NCI-H2171 treated with DMSO at 0.1 percent for 48 hours (cell line): Measurements from ENCODE around the gene FRMD3.
A peak's percentile ranks its signal among the peaks of the same experiment; 100 is the strongest.
"Not testable (repeated sequence)": the region's sequence is repeated elsewhere in the genome, so short reads cannot be mapped to it uniquely, and the experiment has no call there.

Experiments
- DNase-seq: peaks from one replicate; lab custom pipeline; 2025; lab: John Stamatoyannopoulos, UW

The FRMD3 gene

GRCh38 chr9:83521411-83521810 lies 16.8 kb downstream of the FRMD3 start:
- DNase-seq = no peak

DNA sequence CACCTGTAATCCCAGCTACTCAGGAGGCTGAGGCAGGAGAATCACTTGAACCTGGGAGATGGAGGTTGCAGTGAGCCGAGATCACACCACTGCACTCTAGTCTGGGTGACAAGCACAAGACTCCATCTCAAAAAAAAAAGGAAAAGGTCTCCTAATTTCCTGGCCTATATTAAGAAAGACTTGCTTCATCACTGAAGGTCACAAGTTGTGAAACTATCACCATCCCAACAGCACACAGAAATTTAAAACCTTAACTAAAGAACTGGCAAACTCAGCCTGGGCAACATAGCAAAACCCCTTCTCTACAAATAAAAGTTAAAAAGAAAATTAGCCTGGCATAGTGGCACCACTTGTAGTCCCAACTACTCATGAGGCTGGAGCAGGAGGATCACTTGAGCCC lies 17.2 kb downstream of the FRMD3 start:
- DNase-seq = no peak

DNA sequence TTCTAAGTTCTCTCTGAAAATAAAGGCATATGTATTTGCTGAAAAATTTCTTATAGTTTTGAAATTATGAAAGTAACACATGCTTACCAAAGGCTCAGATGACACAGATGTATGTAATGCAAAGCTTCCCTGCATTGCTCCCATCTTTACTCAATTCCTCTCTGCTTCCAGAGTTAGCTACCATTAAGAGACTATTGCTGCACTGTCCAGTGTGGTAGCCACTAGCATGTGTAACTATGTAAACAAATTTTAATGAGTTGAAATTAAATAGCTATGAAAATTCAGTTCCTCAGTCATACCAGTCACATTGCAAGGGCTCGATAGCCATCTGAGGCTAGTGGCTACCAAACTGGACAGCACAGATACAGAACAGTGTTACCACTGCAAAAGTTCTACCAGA lies 17.9 kb downstream of the FRMD3 start:
- DNase-seq = no peak

- not testable (repeated sequence) for DNase-seq
These were observed 20.2 kb downstream of the FRMD3 start for GRCh38 chr9:83517980-83518379.

GRCh38 chr9:83514767-83515166 lies 23.4 kb downstream of the FRMD3 start:
- DNase-seq = no peak

GRCh38 chr9:83512621-83513020 lies 25.6 kb downstream of the FRMD3 start:
- no peak for DNase-seq

GRCh38 chr9:83511051-83511450 lies 27.1 kb downstream of the FRMD3 start:
- peak; percentile 21 for DNase-seq

- no peak for DNase-seq
These were observed 28.8 kb downstream of the FRMD3 start for GRCh38 chr9:83509402-83509801.

- no peak for DNase-seq
These were observed 30.1 kb downstream of the FRMD3 start for GRCh38 chr9:83508067-83508466.

DNA sequence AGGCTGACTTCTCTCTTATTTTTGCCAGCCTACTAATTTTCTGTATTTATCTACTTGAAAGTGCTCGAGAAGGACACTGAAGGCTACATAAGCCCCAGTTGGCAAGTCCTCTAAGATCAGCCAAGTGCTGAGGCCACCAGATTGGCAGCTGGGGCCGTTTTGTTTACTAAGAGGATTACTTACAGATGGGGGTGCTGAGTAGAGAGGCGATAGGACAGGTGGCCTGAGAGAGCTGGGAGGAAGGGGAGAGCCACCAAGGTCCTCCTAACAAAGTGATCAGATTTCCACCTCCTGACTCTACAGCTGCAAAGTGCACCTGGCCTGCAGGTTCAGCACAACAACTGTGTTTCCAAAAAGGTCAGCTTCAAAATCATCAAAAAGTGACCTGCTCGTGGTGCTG lies 32.9 kb downstream of the FRMD3 start:
- DNase-seq = peak; percentile 96

DNA sequence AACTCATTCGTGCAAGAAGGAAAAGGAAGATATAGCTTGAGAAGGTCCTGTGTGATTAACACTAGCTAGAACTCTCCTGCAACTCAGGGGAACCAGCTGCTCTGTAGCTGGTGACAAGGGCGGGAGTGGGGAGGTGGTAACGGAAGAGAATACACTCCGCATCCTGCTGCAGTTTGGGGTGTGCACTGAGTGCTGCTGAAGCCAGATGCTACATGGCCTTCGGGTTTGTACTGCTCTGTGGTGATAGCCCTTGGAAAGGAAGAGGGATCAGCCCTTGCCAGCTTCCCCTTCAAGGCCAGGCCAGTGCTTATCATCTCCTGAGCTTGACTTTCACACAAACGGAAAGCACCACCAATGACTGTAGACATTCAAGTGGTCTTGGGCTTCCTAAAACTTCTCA lies 34.3 kb downstream of the FRMD3 start:
- peak; percentile 48 for DNase-seq

DNA sequence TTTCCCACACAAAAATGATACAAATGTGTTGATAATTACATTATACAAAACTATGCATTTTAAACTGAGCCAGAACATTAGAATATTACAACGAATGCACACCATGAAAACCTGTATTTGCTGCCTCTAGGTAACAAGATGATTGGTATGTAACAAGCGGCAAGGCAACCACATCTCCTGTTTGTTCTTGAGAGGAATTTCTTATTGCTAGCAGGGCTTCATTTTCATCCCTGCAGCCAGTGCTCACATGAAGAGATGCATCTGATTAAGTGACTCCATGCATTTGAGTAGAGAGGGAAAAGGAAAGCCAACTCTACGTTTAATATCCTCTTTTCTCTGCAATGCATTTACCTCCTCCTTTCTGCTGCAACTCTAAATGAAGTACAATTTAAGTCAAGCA lies 36.6 kb downstream of the FRMD3 start:
- DNase-seq = no peak

DNA sequence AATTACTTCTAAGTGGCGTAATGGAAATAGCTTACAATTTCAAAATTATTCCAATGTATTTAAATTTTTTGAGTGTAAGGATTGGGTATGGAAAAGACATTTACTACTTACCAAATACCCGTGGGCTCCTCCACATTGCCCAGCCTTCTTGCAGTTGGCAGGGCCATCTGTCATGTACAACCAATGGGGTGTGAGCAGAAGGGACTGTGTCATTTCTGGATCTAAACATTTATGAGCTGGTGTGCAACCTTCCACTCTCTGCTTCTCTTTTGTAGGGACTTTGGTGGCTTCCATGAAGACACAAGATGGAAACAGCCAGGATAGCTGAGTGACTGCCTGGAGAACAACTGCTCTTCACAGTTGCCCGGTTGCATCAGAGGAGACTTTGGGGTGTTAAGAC lies 40.8 kb downstream of the FRMD3 start:
- DNase-seq = peak; percentile 24

DNA sequence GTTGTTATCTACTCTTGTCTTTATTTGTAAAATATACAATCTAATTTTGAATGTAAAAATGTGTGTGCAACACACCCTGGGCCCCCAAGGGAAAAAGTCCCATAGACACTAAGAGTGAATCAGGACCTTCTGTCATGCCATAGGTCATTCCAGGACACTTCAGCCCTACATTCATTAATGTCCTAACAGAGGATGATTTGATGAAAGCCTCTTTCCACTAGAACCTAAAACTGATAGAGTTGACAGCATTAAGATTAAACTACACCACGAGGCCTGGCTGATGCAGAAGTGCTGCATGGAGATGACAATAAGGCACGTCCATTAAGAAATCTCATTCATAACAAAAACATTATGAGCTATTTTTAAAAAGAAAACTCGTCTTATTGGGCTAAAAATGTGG lies 46.2 kb downstream of the FRMD3 start:
- DNase-seq = no peak

- DNase-seq = no peak
These were observed 46.8 kb downstream of the FRMD3 start for GRCh38 chr9:83491413-83491812.

DNA sequence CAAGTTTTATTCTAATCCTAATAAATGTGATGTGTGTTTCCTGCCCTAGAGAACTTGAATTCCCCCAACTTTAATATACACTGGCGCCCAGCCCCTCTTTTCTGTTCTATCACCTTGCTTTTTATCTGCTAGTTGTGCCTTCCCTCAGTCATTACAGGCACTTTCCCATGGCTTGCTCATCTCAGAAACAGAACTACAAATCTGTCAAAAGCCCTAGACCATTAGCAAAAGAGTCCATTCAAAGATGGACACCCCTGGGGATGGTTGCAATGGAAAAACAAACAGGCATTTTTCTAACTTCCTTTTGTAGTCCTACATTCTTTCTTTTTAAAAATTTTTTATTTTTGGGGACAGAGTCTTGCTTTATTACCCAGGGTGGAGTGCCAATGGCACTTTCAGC lies 48.2 kb downstream of the FRMD3 start:
- DNase-seq = no peak

DNA sequence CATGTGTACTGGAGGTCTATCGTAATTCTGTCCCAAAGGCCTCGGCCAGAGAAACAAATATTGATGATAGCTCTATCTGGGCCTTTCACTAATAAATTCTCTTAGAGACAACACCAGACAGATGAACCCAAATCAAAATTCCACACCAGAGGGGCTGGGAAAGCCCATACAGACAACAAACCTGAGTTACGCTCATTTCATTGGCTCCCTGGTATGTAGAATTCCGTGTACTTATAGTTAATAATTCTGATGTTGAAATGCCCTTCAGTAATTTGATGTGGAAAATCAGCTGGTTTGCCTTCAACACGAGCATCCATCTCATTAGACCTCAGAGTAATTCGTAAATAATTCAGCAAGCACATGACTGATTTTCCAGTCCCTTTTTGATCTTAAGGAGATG lies 53.2 kb downstream of the FRMD3 start:
- DNase-seq = no peak

- DNase-seq = no peak
These were observed 55.0 kb downstream of the FRMD3 start for GRCh38 chr9:83483223-83483622.

DNA sequence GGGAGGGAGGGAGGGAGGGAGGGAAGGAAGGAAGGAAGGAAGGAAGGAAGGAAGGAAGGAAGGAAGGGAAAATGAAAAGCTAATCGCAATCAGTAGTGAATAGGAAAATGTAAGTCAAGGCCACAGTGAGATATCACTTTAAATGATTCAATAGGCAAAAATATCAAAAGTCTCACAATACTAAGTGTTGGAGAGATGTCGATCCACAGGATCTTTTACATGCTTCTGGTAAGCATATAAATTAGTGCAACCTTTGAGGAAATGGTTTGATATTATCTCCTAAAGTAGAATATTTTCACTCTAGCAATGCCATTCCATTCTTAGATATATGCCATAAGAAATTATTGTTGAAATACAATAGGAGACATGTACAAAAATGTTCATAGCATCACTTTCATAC lies 58.4 kb downstream of the FRMD3 start:
- no peak for DNase-seq

GRCh38 chr9:83477571-83477970 lies 60.6 kb downstream of the FRMD3 start:
- no peak for DNase-seq

GRCh38 chr9:83477120-83477519 lies 61.1 kb downstream of the FRMD3 start:
- DNase-seq = no peak

DNA sequence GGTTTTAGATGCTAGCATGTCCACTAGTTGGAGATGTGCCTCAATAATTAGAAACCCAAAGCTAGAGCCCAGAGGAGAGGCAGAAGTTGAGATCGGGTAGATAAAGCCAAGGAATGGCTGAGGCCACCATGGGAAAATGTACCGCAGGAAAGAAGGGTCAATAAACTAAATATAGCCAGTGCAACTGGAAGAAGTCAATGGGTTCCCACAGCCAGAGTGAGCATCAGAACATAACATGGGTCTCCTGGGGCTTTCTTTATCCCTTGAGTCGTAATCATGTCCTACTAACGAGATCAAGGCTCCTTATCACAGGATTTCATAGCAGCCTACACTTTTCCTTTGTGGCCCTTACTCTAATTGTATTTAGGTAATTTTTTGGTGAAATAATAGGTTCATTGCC lies 61.7 kb downstream of the FRMD3 start:
- no peak for DNase-seq

- no peak for DNase-seq
These were observed 62.5 kb downstream of the FRMD3 start for GRCh38 chr9:83475741-83476140.

- peak; percentile 27 for DNase-seq
These were observed 63.6 kb downstream of the FRMD3 start for GRCh38 chr9:83474631-83475030.

DNA sequence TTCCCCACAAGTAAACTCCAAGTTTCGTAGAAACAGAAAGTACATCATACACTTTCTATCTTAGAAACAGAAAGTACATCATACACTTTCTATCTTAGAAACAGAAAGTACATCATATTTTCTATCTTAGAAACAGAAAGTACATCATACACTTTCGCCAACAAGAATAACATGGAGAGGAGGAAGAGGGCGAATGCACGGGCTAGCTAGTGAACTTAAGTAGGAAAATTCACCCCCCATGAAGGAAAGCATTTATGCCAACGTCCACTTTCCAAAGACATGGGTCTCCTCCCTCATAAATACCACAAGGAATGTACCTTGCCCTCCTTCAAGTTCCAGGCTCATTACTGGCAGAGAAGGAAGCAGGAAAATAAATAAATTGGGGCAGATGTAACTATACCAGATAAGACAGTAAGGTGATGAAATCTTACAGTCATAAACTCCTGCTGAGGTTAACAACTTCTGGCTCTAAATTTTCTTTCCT lies 64.7 kb downstream of the FRMD3 start:
- no peak for DNase-seq
